Stimulated activated CD8-positive, alpha-beta memory T cell treated with anti-CD3 and anti-CD28 coated beads, Interleukin-4, amount 100 ng/mL, for 4 hours (primary cell): Measurements from ENCODE around the gene FAM110A.
"Not testable (repeated sequence)": the region's sequence is repeated elsewhere in the genome, so short reads cannot be mapped to it uniquely, and the experiment has no call there.

Experiments
- DNase-seq, 2 donors: peaks; one replicate each; pipeline ENCODE4 v3.0.0-alpha.2; 2020; ENCODE audit warnings: low read depth in 2 of 2, low spot score in 1 of 2

Gene FAM110A

GRCh38 chr20:870758-871157 lies 37.2 kb downstream of the FAM110A start:
- no peak for DNase-seq

- DNase-seq, result no peak
Observed at GRCh38 chr20:871436-871835, 37.9 kb downstream of the FAM110A start.

GRCh38 chr20:871948-872347 lies 38.4 kb downstream of the FAM110A start:
- DNase-seq, result no peak

GRCh38 chr20:872855-873520 lies 39.5 kb downstream of the FAM110A start:
- no peak for DNase-seq

GRCh38 chr20:873875-874607 lies 40.5 kb downstream of the FAM110A start:
- no peak for DNase-seq

- no peak for DNase-seq
Observed at GRCh38 chr20:875115-875514, 41.6 kb downstream of the FAM110A start.

- DNase-seq, result no peak
Observed at GRCh38 chr20:877814-878213, 44.3 kb downstream of the FAM110A start.

DNA sequence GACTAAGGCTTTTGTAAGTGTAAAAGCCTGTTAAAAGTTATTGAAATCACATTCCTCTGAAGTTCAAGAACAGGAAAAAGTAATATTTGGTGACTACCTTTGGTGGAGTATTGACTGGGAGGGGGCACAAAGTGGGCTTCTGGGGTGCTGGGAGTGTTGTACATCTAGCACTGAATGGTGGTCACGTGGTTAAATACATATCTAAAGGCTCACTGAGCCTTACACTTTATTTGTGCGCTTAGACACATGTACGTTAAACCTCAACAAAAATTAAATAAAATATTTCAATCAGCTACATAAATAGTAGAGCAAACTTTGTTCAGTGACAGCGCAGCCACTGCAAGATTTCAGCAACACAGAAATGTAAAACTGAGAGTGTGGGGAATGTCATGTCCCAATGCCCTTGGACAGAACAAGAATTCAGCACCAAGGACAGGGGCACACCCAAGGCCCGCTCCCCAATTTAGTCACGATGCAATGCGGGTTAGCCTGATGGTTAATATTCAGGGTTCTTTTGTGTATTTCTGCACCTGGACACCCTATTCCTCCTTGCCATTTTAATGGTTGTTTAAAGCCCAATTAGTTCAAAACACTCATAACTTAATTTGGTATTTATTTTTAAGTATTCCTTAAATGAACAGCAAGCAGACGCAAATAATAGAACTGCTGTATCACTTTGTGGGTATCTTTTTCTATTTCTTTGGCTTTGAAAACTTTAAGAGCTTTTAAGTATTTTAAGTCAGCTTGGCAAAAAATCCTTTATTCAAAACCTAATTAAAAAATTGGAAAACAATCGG lies 45.2 kb downstream of the FAM110A start:
- DNase-seq, result no peak

DNA sequence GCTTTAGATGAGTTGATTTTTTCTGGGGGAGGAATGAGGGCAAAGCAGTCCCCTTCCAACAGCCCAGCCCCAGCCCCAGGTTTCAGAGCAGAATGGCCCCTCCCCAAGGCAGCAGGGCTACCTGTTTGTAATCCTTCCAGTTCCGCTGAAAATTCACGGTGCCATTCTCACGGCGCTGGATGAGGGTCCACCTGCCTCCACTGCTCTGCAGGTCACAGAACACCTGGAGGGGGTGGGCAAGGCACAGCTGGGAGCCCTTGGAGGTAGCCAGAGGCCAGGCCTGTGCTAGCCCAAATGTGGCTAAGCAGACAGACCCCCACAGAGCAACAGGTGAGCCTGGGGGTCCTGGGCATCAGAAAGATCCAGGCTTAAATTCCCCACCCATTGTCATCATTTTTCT lies 46.1 kb downstream of the FAM110A start:
- no peak for DNase-seq

DNA sequence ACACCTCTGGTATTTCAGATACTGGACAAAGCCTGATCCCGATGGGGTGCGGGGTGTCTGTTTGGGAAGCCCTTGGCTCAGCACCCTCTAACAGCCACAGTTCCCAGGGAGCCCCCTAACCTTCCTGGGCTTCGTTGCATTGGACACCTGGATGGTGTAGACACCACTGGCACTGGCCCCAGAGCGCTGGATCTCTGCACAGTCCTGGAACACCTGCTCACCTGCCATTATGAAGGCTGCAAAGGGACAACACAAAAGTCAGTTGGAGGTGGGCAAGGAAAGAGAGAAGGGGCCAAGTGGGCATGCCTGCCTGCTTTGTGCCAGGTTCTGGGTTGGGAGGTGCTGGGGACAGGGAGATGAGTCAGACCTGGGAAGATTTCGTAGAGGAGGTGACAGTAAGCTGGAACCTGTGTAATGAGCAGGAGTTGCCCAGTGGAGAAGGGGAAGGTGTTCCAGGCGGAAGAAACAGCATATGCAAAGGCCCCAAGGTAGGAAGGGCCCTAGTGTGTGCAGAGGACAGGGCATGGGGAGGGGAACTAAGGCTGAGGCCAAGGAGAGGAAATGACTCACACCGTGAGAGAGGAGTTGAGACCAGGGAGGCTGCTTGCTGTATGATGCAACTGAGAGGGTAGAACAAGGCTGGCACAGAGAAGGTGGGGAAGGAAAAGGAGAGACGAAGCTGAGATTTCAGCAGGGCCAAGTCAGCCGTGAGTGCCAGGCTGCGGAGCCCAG lies 47.7 kb downstream of the FAM110A start:
- no peak for DNase-seq

DNA sequence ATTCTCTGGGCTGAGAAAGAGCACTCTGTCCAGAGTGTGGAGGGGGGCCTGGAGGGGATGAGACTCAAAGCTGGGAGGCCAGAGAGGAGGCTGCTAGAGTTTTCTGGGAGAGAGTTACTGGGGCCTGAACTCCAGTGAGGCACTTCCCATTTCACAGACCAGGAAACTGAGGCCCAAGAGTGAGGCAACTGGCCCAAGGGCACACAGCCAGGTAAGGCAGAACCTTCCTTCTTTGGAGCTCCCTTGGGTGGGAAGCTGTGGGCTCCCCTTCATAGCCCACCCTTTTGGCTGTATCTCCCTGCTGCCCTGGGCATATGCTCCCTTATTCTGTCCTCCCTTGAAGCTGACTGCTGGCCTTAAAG lies 48.2 kb downstream of the FAM110A start:
- no peak for DNase-seq

- DNase-seq, result no peak
Observed at GRCh38 chr20:884983-885952, 51.8 kb downstream of the FAM110A start.

DNA sequence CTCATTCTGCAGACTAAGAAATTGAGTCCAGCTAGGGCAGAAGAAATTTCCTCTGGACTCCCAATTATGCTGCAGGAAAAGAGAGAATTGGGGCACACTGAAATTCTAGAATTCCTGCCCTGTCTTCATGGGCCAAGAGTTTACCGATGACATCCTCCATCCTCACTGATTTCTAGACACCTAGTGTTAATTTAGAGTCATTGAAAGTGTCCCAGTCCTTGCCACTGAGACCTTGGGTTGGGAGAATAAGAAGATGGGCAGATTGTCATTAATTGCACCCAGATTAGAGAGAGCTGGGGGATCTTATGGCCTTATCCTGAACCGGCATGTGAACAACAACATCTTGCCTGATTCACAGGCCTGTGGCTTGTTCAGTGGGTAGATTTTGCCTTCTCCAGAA lies 53.6 kb downstream of the FAM110A start:
- DNase-seq, result no peak

DNA sequence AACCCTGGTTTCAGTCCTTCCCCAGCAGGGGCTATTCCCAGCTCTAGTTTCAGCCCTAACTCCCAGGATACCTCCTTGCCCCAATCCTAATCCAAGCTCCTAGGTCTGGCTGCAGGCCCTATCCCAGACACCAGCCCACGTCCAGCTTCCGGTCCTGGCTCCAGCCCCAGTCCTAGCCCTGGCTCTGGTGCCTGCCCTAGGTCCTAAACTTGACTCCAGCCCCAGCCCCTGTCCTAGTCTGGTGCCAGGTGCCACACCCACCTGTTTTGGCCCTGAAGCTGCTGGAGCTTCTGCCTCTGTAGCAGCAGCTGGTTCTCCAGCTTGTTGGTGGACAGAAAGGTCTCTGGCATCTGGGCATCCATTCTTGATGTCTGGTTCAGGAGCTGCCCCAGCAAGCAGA lies 54.5 kb downstream of the FAM110A start:
- DNase-seq, result no peak

DNA sequence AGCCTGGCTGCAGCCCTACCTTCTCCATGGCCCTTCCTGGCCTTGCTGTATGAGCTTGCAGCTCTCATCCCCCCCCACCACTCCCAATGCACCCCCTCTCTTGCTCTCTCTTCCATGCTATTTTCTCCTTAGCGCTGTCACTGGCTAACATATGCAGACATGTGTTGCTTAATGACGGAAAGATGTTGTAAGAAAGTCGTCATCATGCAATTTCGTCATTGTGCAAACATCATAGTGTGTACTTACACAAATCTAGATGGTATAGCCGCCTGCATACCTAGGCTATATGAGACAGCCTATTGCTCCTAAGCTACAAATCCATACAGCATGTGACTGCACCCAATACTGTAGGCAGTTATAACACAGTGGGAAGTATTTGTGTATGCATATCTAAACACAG lies 55.6 kb downstream of the FAM110A start:
- DNase-seq, result no peak

DNA sequence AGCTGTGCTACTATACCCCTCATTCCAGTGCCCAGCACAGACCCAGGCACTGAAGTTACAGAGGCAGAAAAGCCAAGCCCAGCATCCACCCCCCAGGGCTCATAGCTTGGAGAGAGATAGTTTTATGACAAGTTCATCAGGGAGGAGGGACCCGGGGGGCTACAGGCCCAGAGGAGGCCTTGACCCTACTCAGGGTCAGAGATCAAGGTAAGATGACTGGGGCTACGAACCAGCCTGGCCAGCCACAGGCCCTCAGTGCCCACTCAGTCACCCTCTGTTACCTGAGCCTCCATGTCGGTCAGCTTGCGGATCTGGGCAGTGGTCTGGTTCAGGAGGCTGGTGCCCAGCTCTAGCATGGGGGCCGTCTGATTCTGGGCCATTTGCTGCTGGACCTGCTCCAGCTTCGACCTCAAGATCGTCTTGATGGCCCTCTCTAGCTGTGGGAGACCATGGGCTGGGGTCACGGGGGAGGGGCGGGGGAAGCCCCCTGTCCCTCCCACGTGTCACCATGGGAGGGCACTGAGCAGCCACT lies 56.5 kb downstream of the FAM110A start:
- no peak for DNase-seq

GRCh38 chr20:890666-891057 lies 57.1 kb downstream of the FAM110A start:
- DNase-seq, result no peak

- no peak for DNase-seq
Observed at GRCh38 chr20:891058-891705, 57.7 kb downstream of the FAM110A start.

DNA sequence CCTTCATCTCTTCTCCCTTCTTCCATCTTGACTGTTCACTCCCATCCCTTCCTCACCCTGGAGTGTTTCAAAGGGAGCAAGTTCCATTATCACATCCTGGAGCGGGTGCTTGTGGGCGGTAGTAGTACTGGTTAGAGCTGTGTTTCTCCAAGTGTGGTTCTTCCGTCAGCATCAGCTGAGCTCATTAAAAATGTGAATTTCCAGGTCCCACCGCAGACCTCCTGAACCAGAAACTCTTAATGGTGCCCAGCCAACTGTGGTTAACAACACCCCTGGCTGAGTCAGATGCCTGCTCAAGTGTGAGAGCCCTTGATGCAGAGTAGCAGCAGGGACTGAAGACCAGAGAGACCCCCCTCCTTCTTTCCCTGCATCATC lies 58.2 kb downstream of the FAM110A start:
- no peak for DNase-seq

- not testable (repeated sequence) for DNase-seq
Observed at GRCh38 chr20:892371-892770, 58.9 kb downstream of the FAM110A start.
